OCI-LY1 (cell line): ENCODE data around the gene NOP58.

Experiments used
- H2AFZ ChIP-seq: fragments of 200-600 bp; sonication (generic), shearing (Covaris generic); 2 replicates; pipeline ENCODE4 v1.6.0; 2014; ENCODE audit warnings: antibody characterized with exemption, mild to moderate bottlenecking, low read length
- H3F3A ChIP-seq: fragments of 200-600 bp; sonication (generic), shearing (Covaris generic); 2 replicates; pipeline ENCODE4 v1.6.0; 2014; ENCODE audit warnings: mild to moderate bottlenecking, antibody characterized with exemption, low read length, moderate library complexity; ENCODE audit not compliant: insufficient read depth
- H3K27ac ChIP-seq: fragments of 200-600 bp; sonication (generic); 2 replicates; pipeline ENCODE4 v1.5.1; 2014; ENCODE audit warnings: low read length, mixed run types, mild to moderate bottlenecking, low read depth; ENCODE audit not compliant: poor library complexity, severe bottlenecking
- H3K27me3 ChIP-seq: fragments of 200-600 bp; sonication (generic); 2 replicates; pipeline ENCODE4 v1.6.0; 2014; ENCODE audit warnings: antibody characterized with exemption, mild to moderate bottlenecking, low read length, moderate library complexity; ENCODE audit not compliant: insufficient read depth
- H3K36me3 ChIP-seq: fragments of 200-600 bp; sonication (generic); 2 replicates; pipeline ENCODE4 v1.6.1; 2014; ENCODE audit warnings: mild to moderate bottlenecking, antibody characterized with exemption, low read length, moderate library complexity, mixed read lengths; ENCODE audit not compliant: insufficient read depth
- H3K4me1 ChIP-seq: fragments of 200-600 bp; sonication (generic); 2 replicates; pipeline ENCODE4 v1.5.1; 2014; ENCODE audit warnings: mild to moderate bottlenecking, low read length, moderate library complexity; ENCODE audit not compliant: insufficient read depth, severe bottlenecking
- H3K4me2 ChIP-seq: fragments of 200-600 bp; sonication (generic), shearing (Covaris generic); 2 replicates; pipeline ENCODE4 v1.6.1; 2014; ENCODE audit warnings: low read length
- H3K4me3 ChIP-seq: fragments of 200-600 bp; sonication (generic); 2 replicates; pipeline ENCODE4 v1.5.1; 2014; ENCODE audit warnings: low read length, low read depth, mild to moderate bottlenecking, mixed read lengths; ENCODE audit not compliant: poor library complexity, severe bottlenecking
- H3K79me2 ChIP-seq: fragments of 200-600 bp; shearing (Covaris generic); 2 replicates; pipeline ENCODE4 v1.6.1; 2016; ENCODE audit warnings: mixed run types, low read length, mixed read lengths; ENCODE audit not compliant: insufficient read depth
- H3K9ac ChIP-seq: fragments of 200-600 bp; sonication (generic), shearing (Covaris generic); 2 replicates; pipeline ENCODE4 v1.6.1; 2014; ENCODE audit warnings: mild to moderate bottlenecking, low read length, mixed read lengths
- H3K9me2 ChIP-seq: fragments of 200-600 bp; sonication (generic), shearing (Covaris generic); 2 replicates; pipeline ENCODE4 v1.6.1; 2014; ENCODE audit warnings: low read depth, mild to moderate bottlenecking, low read length, mixed read lengths
- H3K9me3 ChIP-seq: fragments of 200-600 bp; shearing (Covaris generic); 2 replicates; pipeline ENCODE4 v1.6.1; 2014; ENCODE audit warnings: low read length, mixed read lengths
- H4K20me1 ChIP-seq: fragments of 200-600 bp; sonication (generic), shearing (Covaris generic); 2 replicates; pipeline ENCODE4 v1.6.0; 2016; ENCODE audit warnings: mild to moderate bottlenecking, low read length; ENCODE audit not compliant: insufficient read depth
- CTCF ChIP-seq: fragments of 200-600 bp; sonication (generic), shearing (Covaris generic); IDR thresholded peaks from 2 replicates; pipeline ENCODE4 v1.5.1; 2017; ENCODE audit warnings: mild to moderate bottlenecking, antibody characterized with exemption, low read length, moderate library complexity, mixed read lengths
- EZH2 ChIP-seq: fragments of 200-600 bp; sonication (generic), shearing (Covaris generic); IDR thresholded peaks from 2 replicates; pipeline ENCODE4 v1.8.0; 2017; ENCODE audit warnings: borderline replicate concordance, mixed run types, mild to moderate bottlenecking, antibody characterized with exemption, low read length, moderate library complexity, mixed read lengths

NOP58 gene

GRCh38 chr2:202337706-202338346 is 72.3 kb downstream of the NOP58 start:
- no peak overlapping the region for H3K27ac ChIP-seq
- H3K4me1 ChIP-seq, result no peaks in the 10 kb centered on the region

DNA sequence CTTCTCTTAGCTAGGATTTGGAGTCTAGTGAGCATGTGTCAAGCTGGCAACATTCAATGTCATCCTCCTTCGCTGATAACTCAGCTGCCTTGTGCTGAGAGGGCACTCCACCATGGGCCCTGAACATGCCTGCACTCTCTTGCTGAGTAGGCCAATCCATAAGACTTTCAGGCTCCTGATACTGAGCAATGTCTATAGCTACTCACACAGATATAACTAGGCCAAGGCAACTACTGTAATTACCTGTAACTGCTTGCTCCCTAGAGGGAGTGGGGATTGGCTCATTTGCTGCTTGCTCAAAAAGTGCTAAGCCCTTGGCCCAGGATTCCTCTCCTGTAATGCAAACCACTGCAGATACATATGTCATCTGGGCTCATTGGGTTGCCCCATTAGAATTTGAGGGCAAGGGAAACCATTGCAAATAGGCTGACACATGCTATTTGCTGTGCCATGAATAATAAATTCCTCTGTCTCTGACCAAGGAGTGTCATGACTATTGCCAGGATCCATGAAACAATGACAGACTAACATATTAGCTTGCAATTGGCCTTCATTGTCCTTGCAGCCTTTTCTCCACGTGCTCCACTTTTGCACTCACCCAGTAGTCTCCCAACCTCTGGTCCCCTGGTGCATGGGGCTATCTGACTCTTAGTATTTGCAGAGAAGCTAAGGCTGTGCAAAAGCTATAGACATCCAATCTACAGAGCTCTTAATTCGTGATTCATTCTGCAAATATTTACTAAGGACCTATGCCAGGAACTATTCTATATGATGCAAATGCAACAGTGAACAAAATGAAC is 73.7 kb downstream of the NOP58 start:
- no peak overlapping the region for H3K4me2 ChIP-seq
- H3K9me2 ChIP-seq, result no peaks in the 10 kb centered on the region
- H3K9me3 ChIP-seq, result no peaks in the 10 kb centered on the region
- no peaks in the 10 kb centered on the region for H3F3A ChIP-seq
- no peak overlapping the region for H2AFZ ChIP-seq
- H3K36me3 ChIP-seq, result no peaks in the 10 kb centered on the region
- no peak for TF ChIP-seq CTCF
- TF ChIP-seq EZH2, result no peak
- no peak overlapping the region for H3K9ac ChIP-seq
- H3K27ac ChIP-seq, result no peak overlapping the region
- H4K20me1 ChIP-seq, result no peaks in the 10 kb centered on the region
- no peaks in the 10 kb centered on the region for H3K4me1 ChIP-seq
- no peak overlapping the region for H3K4me3 ChIP-seq
- no peaks in the 10 kb centered on the region for H3K27me3 ChIP-seq
- no peaks in the 10 kb centered on the region for H3K79me2 ChIP-seq

More at GRCh38 chr2:202337706-202338346, 72.3 kb downstream of the NOP58 start:
- Histone ChIP-seq H3F3A (no peaks in the 10 kb centered on the region), H3K27me3 (no peaks in the 10 kb centered on the region), H3K79me2 (no peaks in the 10 kb centered on the region), H2AFZ (no peak overlapping the region), H3K4me2 (no peak overlapping the region), H3K4me3 (no peak overlapping the region), H3K36me3 (no peaks in the 10 kb centered on the region), H4K20me1 (no peaks in the 10 kb centered on the region), H3K9me2 (no peaks in the 10 kb centered on the region), H3K9me3 (no peaks in the 10 kb centered on the region), H3K9ac (no peak overlapping the region)
- TF ChIP-seq CTCF (no peak), EZH2 (no peak)

- no peaks in the 10 kb centered on the region for H3K4me1 ChIP-seq
- H3K9me3 ChIP-seq, result no peaks in the 10 kb centered on the region
- no peak overlapping the region for H3K4me2 ChIP-seq
- H3K79me2 ChIP-seq, result no peaks in the 10 kb centered on the region
- H3K27ac ChIP-seq, result no peak overlapping the region
- H4K20me1 ChIP-seq, result no peaks in the 10 kb centered on the region
- no peak for TF ChIP-seq EZH2
- no peak for TF ChIP-seq CTCF
- H3K36me3 ChIP-seq, result no peaks in the 10 kb centered on the region
- no peaks in the 10 kb centered on the region for H3F3A ChIP-seq
- H3K4me3 ChIP-seq, result no peak overlapping the region
- H3K27me3 ChIP-seq, result no peaks in the 10 kb centered on the region
- no peak overlapping the region for H3K9ac ChIP-seq
- H2AFZ ChIP-seq, result no peak overlapping the region
- H3K9me2 ChIP-seq, result no peaks in the 10 kb centered on the region
Observed at GRCh38 chr2:202344178-202344577, 78.6 kb downstream of the NOP58 start.
